Measurements from ENCODE around the gene NREP. TPM values are rescaled to one million over a fixed set of nuclear protein-coding genes. Genes with fewer than 3 reads are reported as not detected.
A peak's percentile ranks its signal among the peaks of the same experiment; 100 is the strongest.

Gene NREP
- total RNA-seq, 1 donor from 2014 or later: 1,006 TPM

DNA sequence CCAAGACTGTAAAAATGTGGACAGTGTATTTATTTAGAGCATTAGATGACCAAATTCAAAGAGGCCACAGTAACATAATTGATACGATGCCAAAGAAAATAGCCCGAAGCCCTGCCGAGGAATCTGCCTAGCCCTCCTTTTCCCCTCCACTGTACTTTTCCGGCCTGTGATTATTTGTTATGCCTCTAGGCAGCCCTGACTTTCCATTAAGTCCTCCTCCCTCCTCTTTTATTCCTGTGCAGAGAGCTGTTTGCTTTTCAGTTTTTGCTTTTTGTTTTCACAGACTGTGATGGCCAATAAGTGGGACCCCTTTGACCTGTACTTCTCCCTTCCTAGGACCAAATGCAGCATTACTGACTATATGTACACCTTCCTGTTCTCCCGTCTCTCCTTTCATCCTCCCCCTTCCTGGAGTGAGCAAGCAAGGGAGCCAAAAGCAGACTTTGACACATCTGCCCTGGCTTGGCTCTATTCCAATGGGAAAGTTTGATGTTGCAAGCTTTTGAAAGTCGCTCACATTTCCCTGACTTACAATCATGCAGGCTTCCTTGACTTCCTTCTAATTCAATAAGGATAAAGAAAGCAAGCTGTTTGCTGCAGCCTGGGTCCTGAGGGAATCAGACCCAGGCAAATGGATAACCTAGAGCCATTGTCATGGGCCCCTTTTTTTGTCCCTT lies 76.1 kb downstream of the NREP start:
- Mint-ChIP-seq H3K27ac (ENCODE audit: unreplicated experiment) (peak overlapping the region; percentile 98), H3K9me3 (ENCODE audit: low read depth) (no peaks in the 10 kb centered on the region), H3K4me1 (ENCODE audit: low read depth) (peaks cover 54% of the 10 kb centered on the region), H3K36me3 (ENCODE audit: low read depth) (no peaks in the 10 kb centered on the region), H3K4me3 (ENCODE audit: unreplicated experiment) (peak overlapping the region; percentile 47), H3K27me3 (ENCODE audit: low read depth) (no peaks in the 10 kb centered on the region)
- DNase-seq (ENCODE audit: low spot score): no peak
- peak; percentile 34 for TF ChIP-seq CTCF (IDR thresholded peaks at IDR 0.05)

DNA sequence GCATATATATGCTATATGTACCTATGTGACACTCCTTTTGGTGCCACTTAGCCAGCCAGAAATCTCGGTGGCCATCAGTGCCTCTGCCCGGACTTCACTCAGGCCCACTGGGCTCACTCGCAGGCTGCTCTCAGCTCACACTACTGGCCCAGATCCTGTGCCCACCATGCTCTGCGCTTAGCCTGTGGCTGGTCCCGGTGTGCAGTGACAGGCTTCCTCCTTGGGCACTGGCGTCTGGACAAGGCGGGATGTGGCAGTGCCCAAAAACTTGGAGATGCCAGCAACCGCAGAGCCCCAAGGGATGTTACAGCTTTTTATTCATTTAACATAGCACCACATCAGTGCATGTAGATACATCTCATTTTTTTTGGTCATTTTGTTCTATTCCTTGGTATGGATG lies 77.4 kb downstream of the NREP start:
- no peak overlapping the region for H3K27ac Mint-ChIP-seq (ENCODE audit: unreplicated experiment)
- TF ChIP-seq CTCF (IDR thresholded peaks at IDR 0.05): no peak
- peaks cover 63% of the 10 kb centered on the region for H3K4me1 Mint-ChIP-seq (ENCODE audit: low read depth)
- no peak overlapping the region for H3K4me3 Mint-ChIP-seq (ENCODE audit: unreplicated experiment)
- H3K27me3 Mint-ChIP-seq (ENCODE audit: low read depth): no peaks in the 10 kb centered on the region
- no peaks in the 10 kb centered on the region for H3K9me3 Mint-ChIP-seq (ENCODE audit: low read depth)
- DNase-seq (ENCODE audit: low spot score): peak; percentile 52
- H3K36me3 Mint-ChIP-seq (ENCODE audit: low read depth): no peaks in the 10 kb centered on the region

Other genes with a start within 250 kb of the NREP start
- 47.7 to 70.9 TPM (median 69.6 TPM) in 3 replicates for gene STARD4, start 244.7 kb downstream of the NREP start, total RNA-seq